ENCODE measurements around the gene COX19.

COX19 gene

DNA sequence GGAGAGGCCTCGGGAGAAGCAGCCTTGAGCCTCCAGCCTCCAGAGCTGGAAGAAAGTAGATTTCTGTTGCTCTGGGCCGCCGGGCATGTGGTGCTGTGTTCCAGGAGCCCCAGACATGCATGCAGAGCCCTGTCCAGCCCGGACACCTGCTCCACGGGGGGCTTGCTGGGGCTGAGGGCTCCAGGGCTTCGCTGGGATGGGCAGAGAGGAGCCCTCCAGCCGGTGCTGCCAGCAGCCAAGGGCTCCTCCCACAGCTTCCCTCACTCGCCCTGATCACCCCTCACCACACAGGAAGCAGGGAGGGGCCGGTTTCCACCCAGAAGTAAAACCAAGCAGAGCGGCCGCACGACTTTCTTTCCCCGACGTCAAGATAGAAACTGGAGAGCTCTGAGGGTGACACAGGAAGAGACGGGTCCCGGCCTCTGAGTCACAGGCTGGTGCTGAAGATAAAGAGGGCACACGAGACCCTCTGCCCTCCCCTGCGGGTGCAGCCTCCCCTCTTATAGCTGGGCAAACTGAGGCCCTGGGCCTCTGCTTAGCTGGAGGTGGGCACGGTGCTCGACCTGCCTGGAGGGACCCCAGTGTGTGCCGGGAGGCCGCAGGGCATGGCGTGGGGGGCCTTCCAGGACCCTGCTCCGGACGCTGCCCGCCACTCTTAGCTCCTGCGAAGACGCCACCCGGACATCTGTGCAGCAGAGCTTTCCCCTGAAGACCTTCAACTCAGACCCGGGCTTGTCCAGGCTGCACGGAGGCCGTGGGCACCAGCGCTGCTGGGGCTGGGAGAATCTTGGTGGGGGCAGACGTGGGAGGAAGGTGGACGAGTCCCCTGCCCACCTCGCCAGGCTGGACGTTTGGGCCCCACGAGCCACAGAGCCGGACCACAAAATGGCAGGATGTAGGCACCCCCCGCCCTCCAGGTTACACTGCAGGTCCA, 52.0 kb downstream of the COX19 start:
- H3K4me3 ChIP-seq (ENCODE audit: low read depth, low read length) = peak overlapping the region; percentile 51
- TF ChIP-seq, protein P1, sequence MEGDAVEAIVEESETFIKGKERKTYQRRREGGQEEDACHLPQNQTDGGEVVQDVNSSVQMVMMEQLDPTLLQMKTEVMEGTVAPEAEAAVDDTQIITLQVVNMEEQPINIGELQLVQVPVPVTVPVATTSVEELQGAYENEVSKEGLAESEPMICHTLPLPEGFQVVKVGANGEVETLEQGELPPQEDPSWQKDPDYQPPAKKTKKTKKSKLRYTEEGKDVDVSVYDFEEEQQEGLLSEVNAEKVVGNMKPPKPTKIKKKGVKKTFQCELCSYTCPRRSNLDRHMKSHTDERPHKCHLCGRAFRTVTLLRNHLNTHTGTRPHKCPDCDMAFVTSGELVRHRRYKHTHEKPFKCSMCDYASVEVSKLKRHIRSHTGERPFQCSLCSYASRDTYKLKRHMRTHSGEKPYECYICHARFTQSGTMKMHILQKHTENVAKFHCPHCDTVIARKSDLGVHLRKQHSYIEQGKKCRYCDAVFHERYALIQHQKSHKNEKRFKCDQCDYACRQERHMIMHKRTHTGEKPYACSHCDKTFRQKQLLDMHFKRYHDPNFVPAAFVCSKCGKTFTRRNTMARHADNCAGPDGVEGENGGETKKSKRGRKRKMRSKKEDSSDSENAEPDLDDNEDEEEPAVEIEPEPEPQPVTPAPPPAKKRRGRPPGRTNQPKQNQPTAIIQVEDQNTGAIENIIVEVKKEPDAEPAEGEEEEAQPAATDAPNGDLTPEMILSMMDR (IDR thresholded peaks at IDR 0.05; ENCODE audit: borderline replicate concordance, insufficient read depth, low read depth, low read length) = no peak

DNA sequence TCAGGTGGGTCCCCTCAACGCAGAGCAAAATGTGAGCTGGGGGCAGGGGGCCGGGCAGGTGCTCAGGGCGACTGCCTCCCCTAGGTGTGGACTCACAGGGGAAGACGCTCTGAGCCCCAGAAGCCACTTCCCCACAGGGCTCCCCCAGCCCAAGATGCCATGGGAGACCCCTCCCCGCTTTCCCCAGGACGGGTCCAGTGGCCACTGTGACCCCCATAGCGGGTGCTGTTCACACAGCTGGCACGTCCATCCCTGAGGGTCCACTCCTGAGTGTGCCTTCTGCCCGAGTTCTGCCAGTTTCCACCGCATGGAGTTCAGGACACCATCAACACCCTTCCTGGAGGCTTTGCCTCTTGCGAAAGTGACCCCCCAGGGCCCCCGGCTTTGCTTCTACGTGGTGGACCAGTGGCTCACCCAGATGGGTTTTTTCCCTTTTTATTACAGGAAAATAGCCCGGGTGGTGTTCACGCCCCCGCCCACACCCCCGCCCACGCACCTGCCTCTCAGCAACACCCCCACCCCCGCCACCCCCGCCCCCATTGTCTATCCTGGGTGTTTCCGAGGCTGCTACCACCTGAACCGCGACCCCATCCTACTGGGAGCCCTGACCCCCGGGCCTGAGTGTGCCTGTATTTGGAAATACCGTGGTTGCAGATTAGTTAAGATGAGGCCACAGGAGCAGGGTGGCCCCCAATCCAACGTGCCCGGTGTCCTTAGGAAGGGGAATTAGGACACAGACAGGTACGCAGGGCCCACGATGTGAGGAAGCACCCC, 52.8 kb downstream of the COX19 start:
- TF ChIP-seq, protein P1 (IDR thresholded peaks at IDR 0.05; ENCODE audit: borderline replicate concordance, insufficient read depth, low read depth, low read length) = no peak
- peak overlapping the region; percentile 50 for H3K4me3 ChIP-seq (ENCODE audit: low read depth, low read length)

DNA sequence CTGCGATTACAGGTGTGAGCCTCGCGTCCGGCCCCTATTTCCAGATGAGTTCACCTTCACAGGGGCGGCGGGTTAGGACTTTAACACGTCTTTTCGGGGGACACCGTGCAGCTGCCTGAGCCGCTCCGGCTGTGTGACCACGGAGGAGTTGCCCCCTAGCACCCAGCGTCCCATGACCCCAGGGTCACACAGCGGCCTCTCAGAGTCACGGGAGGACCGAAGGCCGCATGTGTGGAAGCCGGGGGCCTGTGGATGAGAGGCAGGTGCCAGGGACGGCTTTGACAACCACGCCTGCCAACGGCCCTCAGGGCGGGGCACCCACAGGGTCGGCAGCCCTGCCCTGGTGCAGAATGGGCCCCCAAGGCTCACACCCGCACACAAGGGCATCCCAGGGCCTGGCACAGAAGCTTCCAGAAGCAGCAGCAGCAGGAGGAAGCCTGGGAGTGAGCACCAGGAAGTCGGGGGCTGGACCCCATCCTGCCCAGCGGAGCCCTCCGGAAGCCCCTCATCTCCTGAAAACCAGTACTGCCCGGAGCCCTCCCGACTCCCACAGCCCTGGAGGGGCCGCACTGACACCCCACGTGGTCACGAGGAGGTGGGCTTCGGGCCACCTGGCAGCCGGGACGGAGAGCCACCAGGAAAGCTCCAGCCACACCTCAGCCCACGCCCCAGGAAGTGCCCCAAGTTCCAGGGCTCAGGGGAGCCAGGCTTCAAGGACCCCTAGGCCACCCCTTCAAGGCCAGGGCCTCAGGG, 53.6 kb downstream of the COX19 start:
- no peak overlapping the region for H3K4me3 ChIP-seq (ENCODE audit: low read depth, low read length)
- TF ChIP-seq, protein P1 (IDR thresholded peaks at IDR 0.05; ENCODE audit: borderline replicate concordance, insufficient read depth, low read depth, low read length) = no peak

DNA sequence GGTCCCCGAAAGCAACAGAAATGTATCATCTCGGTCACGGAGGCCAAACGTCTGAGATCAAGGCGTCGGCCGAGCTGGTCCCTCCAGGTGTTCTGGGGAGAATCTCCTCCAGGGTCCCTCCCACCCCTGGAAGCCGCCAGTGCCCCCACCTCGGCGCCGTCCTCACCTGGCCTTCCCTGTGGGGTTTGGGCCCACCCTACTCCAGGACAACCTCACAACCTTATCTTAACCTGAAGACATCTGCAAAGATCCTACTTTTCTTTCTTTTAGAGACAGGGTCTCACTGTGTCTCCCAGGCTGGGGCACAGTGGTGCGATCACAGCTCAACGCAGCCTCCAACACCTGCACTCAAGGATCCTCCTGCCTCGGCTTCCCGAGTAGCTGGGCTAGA, 54.3 kb downstream of the COX19 start:
- TF ChIP-seq, protein P1 (IDR thresholded peaks at IDR 0.05; ENCODE audit: borderline replicate concordance, insufficient read depth, low read depth, low read length) = no peak
- H3K4me3 ChIP-seq (ENCODE audit: low read depth, low read length) = no peak overlapping the region

DNA sequence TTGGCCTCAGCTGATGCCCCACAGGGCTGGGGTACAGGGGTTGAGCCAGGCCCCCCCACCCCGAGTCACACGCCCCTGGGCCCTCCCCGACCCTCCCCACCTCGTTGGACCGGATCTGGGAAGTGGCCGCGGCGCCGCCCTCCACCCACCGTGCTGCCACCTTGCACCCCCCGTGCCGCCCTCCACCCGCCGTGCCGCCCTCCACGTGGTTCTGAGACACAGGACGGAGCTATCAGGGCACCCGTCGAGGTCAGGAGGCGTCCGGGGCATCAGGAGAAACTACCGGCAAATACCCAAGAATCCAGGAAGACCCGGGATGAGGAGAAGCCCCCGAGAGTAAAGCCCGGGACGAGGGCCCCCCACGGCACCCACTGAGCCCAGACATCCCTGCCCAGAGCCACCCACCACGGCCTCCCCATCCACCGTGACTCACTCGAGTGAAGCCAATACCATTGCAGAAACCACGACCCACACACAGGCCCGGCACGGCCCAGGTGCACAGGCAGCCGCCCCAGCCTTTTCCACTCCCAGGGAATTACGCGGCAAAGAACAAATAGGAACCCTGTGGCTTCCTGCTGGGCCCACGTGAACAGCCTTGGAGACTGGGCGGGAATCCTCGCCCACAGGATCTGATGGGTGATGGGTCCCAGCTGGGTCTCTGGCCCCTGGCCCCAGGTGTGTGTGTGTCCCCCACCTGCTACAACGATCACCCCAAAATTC, 54.8 kb downstream of the COX19 start:
- TF ChIP-seq, protein P1 (IDR thresholded peaks at IDR 0.05; ENCODE audit: borderline replicate concordance, insufficient read depth, low read depth, low read length) = no peak
- H3K4me3 ChIP-seq (ENCODE audit: low read depth, low read length) = no peak overlapping the region

DNA sequence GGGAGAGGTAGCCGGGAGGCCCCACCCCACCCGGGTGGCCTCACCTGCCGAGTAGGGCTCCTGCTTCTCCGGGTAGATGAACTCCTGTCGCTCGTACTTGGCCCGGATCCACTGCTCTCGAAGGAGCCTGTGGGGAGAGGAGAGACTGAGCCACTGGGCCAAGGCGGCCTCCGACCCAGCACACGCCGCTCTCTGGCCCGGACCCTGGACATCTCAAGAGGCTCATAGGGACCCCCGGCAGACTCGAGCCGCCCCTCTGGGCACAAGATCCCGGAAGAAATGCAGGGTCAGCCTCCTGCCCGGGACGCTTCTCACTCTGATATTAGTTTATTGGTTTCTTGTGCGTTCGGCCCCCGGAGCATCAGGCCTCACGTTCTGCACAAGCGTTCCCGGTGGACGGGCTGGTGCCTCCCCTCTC, 55.4 kb downstream of the COX19 start:
- TF ChIP-seq, protein P1 (IDR thresholded peaks at IDR 0.05; ENCODE audit: borderline replicate concordance, insufficient read depth, low read depth, low read length) = no peak
- no peak overlapping the region for H3K4me3 ChIP-seq (ENCODE audit: low read depth, low read length)

All from GM12875 (cell line).